ENCODE data around the gene TOM1.

DNA sequence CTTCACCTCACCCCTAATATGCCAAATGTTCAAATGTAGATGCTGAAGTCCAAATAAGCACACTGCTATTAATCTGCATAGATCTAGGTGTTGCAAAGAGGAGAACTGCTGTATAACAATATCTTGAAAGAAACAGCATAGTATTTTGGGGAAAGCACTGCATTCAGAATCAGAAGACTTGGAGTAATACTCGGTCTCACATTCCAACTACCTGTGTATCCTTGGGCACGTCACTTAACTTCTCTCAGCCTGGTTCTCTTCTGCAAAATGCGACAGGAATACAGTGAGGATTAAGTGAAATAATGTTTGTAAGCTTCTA is 42.7 kb upstream of the TOM1 start:
- TF ChIP-seq RCOR1 (IDR thresholded peaks at IDR 0.05; ENCODE audit: low read length) (no peak), FOXM1 (IDR thresholded peaks at IDR 0.05; ENCODE audit: low read depth) (no peak)
- TF ChIP-seq, protein P1, sequence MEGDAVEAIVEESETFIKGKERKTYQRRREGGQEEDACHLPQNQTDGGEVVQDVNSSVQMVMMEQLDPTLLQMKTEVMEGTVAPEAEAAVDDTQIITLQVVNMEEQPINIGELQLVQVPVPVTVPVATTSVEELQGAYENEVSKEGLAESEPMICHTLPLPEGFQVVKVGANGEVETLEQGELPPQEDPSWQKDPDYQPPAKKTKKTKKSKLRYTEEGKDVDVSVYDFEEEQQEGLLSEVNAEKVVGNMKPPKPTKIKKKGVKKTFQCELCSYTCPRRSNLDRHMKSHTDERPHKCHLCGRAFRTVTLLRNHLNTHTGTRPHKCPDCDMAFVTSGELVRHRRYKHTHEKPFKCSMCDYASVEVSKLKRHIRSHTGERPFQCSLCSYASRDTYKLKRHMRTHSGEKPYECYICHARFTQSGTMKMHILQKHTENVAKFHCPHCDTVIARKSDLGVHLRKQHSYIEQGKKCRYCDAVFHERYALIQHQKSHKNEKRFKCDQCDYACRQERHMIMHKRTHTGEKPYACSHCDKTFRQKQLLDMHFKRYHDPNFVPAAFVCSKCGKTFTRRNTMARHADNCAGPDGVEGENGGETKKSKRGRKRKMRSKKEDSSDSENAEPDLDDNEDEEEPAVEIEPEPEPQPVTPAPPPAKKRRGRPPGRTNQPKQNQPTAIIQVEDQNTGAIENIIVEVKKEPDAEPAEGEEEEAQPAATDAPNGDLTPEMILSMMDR (IDR thresholded peaks at IDR 0.05) = no peak

Measured in SK-N-SH (cell line).